SK-N-SH treated with all-trans-retinoic acid at 6 μM for 48 hours (cell line): ENCODE data around the gene CYP2W1.
"Not testable (repeated sequence)": the region's sequence is repeated elsewhere in the genome, so short reads cannot be mapped to it uniquely, and the experiment has no call there.

Source experiments
- ATAC-seq: fragments of 200-7000 bp; cut with Tn5 transposase; 3 replicates; pipeline ENCODE4 v1.9.1; 2020; ENCODE audit warnings: mild to moderate bottlenecking, moderate library complexity
- ARNTL ChIP-seq: fragments of 450-650 bp; formaldehyde crosslinking; IDR thresholded peaks from 2 replicates; pipeline ENCODE4 v1.5.0; 2020; ENCODE audit warnings: low read depth, mild to moderate bottlenecking, moderate library complexity, borderline replicate concordance
- BACH2 ChIP-seq: fragments of 250-450 bp; sonication (Bioruptor Pico); IDR thresholded peaks from 2 replicates; pipeline ENCODE4 v1.9.0; 2021; ENCODE audit warnings: mild to moderate bottlenecking, borderline replicate concordance
- CSDC2 ChIP-seq: fragments of 250-450 bp; sonication (Bioruptor Pico); IDR thresholded peaks from 2 replicates; pipeline ENCODE4 v1.5.0; 2020; ENCODE audit warnings: mild to moderate bottlenecking, moderate library complexity
- ESRRG ChIP-seq: fragments of 250-450 bp; sonication (Bioruptor Pico); IDR thresholded peaks from 2 replicates; pipeline ENCODE4 v1.6.1; 2021; ENCODE audit warnings: mild to moderate bottlenecking
- GLIS3 ChIP-seq: fragments of 250-450 bp; sonication (Bioruptor Pico); IDR thresholded peaks from 2 replicates; pipeline ENCODE4 v1.5.0; 2020; ENCODE audit warnings: mild to moderate bottlenecking, moderate library complexity
- ISL1 ChIP-seq: fragments of 250-450 bp; sonication (Bioruptor Pico); IDR thresholded peaks from 2 replicates; pipeline ENCODE4 v2.1.2; 2022; ENCODE audit warnings: mild to moderate bottlenecking, moderate library complexity
- OSR1 ChIP-seq: fragments of 250-450 bp; sonication (Bioruptor Pico); IDR thresholded peaks from 2 replicates; pipeline ENCODE4 v1.8.0; 2022; ENCODE audit warnings: moderate library complexity, mild to moderate bottlenecking, inconsistent platforms
- SNAI2 ChIP-seq: fragments of 250-450 bp; sonication (Bioruptor Pico); IDR thresholded peaks from 2 replicates; pipeline ENCODE4 v1.5.0; 2020; ENCODE audit warnings: mild to moderate bottlenecking, moderate library complexity
- TOX ChIP-seq: fragments of 250-450 bp; sonication (Bioruptor Pico); IDR thresholded peaks from 2 replicates; pipeline ENCODE4 v1.8.0; 2021; ENCODE audit warnings: mild to moderate bottlenecking, moderate library complexity, borderline replicate concordance
- ZC3H10 ChIP-seq: fragments of 250-450 bp; sonication (Bioruptor Pico); IDR thresholded peaks from 2 replicates; pipeline ENCODE4 v1.5.1; 2021; ENCODE audit warnings: mild to moderate bottlenecking, moderate library complexity
- ZNF70 ChIP-seq: fragments of 450-650 bp; formaldehyde crosslinking; IDR thresholded peaks from 2 replicates; pipeline ENCODE4 v1.5.0; 2020; ENCODE audit warnings: mild to moderate bottlenecking, moderate library complexity
- ZNF8 ChIP-seq: fragments of 450-650 bp; formaldehyde crosslinking; IDR thresholded peaks from 2 replicates; pipeline ENCODE4 v1.5.0; 2020; ENCODE audit warnings: mild to moderate bottlenecking, moderate library complexity
- TF ChIP-seq, protein P1 (sequence below): fragments of 250-450 bp; sonication (Bioruptor Pico); IDR thresholded peaks from 2 replicates; pipeline ENCODE4 v1.5.0; 2020; ENCODE audit warnings: mild to moderate bottlenecking, moderate library complexity
- TF ChIP-seq, protein P2 (sequence below): fragments of 250-450 bp; sonication (Bioruptor Pico); IDR thresholded peaks from 2 replicates; pipeline ENCODE4 v1.5.1; 2021; ENCODE audit warnings: mild to moderate bottlenecking, moderate library complexity
- TF ChIP-seq, protein P3 (sequence below): fragments of 250-450 bp; sonication (Bioruptor Pico); IDR thresholded peaks from 2 replicates; pipeline ENCODE4 v1.8.0; 2020; ENCODE audit warnings: mild to moderate bottlenecking, moderate library complexity, borderline replicate concordance
- TF ChIP-seq, protein P4 (sequence below): fragments of 250-450 bp; sonication (Bioruptor Pico); IDR thresholded peaks from 2 replicates; pipeline ENCODE4 v1.5.1; 2020; ENCODE audit warnings: low read depth, mild to moderate bottlenecking, moderate library complexity
- TF ChIP-seq, protein P5 (sequence below): fragments of 250-450 bp; sonication (Bioruptor Pico); IDR thresholded peaks from 2 replicates; pipeline ENCODE4 v1.8.0; 2021; ENCODE audit warnings: low read depth, mild to moderate bottlenecking, moderate library complexity, borderline replicate concordance

Gene CYP2W1

DNA sequence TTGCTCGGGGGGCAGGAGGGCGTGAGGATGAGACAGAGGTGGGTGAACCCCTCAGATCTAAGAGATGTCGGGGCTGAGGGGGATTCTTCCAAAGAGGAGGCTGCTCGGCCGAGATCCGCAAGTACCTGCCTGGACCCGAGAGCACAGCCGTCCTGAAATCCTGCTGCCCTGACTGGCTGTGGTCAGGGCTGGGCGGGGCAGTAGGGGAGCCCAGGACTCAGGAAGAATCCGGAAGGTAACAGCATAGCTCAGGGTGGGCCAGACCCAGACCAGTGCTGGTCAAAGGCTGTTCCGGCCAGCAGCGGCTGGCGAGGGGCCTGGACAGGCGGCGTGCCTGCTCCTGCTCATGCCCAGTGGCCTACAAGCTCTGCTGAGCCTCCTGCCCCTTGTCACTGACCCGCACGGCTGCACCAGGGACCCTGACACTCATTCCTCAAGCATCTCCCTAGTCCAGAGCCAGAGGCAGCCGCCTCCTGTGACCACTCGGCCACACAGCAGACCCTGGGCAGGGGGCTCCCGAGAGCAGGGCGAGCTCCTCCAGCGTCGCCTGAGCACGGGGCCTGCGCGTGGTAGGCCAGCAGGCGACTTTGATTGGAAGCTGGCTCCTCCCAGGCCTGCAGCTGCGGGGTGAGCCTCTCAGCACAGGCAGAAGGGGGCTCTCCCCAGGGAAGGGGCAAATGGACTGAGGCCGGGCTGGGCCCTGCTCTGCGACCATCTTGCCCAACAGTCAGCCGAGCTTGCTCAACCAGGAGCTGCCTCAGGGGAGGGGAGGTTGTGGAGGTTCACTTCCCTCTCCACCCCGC lies 25.4 kb upstream of the CYP2W1 start:
- TF ChIP-seq, protein P1, sequence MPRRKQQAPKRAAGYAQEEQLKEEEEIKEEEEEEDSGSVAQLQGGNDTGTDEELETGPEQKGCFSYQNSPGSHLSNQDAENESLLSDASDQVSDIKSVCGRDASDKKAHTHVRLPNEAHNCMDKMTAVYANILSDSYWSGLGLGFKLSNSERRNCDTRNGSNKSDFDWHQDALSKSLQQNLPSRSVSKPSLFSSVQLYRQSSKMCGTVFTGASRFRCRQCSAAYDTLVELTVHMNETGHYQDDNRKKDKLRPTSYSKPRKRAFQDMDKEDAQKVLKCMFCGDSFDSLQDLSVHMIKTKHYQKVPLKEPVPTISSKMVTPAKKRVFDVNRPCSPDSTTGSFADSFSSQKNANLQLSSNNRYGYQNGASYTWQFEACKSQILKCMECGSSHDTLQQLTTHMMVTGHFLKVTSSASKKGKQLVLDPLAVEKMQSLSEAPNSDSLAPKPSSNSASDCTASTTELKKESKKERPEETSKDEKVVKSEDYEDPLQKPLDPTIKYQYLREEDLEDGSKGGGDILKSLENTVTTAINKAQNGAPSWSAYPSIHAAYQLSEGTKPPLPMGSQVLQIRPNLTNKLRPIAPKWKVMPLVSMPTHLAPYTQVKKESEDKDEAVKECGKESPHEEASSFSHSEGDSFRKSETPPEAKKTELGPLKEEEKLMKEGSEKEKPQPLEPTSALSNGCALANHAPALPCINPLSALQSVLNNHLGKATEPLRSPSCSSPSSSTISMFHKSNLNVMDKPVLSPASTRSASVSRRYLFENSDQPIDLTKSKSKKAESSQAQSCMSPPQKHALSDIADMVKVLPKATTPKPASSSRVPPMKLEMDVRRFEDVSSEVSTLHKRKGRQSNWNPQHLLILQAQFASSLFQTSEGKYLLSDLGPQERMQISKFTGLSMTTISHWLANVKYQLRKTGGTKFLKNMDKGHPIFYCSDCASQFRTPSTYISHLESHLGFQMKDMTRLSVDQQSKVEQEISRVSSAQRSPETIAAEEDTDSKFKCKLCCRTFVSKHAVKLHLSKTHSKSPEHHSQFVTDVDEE (CRISPR knock-in tag), result no peak
- no peak for TF ChIP-seq CSDC2
- no peak for TF ChIP-seq ISL1 (CRISPR knock-in tag)
- no peak for TF ChIP-seq ZC3H10 (CRISPR knock-in tag)
- TF ChIP-seq ESRRG (CRISPR knock-in tag), result no peak
- TF ChIP-seq SNAI2 (CRISPR knock-in tag), result no peak
- ATAC-seq, result no peak

DNA sequence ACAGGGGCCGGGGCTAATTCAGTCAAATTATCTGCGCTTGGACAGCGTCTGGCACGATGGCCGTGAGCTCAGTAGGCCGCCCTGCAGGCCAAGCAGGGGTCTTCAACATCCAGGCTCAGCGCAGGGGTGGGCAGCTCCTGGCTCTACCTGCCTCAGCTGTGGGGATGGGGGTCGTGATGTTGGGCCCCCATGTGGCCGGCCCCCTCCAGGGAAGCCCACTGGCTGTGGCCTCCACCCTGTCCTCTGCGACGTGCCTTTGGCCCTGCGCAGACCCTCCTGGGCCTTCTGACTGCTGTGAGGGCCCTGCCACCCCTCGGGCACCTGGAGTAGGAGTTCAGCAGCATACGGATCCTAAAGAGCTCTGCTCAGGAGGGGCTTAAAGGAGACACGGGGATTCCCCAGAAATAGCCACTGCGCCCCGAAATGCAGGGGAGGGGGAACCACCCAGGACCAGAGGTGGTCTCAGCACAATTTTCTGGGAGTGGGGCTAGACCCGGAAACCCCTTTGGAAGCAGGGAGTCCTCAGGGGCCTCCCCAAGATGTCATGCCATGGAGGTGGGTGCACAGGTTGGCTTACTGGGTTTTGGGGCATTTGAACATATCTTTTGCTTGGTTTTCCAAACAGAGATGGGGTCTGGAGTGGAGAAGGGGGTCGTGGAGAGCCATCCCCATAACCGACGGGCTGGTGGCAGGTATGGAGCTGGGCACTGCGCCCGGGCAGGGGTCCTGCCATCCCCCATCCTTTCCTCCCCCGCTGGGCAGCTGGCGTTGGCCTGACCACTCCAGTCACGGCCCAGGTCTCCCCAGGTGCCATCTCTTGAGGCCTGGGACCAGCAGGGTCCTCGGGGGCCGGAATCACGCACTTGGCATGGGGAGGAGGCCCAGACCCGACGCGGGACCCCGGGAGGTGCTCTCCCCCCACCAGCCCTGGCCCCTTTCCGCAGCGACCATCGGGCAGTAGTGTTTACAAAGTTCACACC lies 24.5 kb upstream of the CYP2W1 start:
- TF ChIP-seq ZNF70 (no peak), BACH2 (no peak), ZNF8 (CRISPR knock-in tag) (no peak), ESRRG (CRISPR knock-in tag) (no peak), GLIS3 (CRISPR knock-in tag) (no peak), SNAI2 (CRISPR knock-in tag) (no peak), ISL1 (CRISPR knock-in tag) (no peak), ARNTL (no peak)
- TF ChIP-seq, protein P2, sequence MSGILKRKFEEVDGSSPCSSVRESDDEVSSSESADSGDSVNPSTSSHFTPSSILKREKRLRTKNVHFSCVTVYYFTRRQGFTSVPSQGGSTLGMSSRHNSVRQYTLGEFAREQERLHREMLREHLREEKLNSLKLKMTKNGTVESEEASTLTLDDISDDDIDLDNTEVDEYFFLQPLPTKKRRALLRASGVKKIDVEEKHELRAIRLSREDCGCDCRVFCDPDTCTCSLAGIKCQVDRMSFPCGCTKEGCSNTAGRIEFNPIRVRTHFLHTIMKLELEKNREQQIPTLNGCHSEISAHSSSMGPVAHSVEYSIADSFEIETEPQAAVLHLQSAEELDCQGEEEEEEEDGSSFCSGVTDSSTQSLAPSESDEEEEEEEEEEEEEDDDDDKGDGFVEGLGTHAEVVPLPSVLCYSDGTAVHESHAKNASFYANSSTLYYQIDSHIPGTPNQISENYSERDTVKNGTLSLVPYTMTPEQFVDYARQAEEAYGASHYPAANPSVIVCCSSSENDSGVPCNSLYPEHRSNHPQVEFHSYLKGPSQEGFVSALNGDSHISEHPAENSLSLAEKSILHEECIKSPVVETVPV (CRISPR knock-in tag), result no peak
- TF ChIP-seq, protein P3, sequence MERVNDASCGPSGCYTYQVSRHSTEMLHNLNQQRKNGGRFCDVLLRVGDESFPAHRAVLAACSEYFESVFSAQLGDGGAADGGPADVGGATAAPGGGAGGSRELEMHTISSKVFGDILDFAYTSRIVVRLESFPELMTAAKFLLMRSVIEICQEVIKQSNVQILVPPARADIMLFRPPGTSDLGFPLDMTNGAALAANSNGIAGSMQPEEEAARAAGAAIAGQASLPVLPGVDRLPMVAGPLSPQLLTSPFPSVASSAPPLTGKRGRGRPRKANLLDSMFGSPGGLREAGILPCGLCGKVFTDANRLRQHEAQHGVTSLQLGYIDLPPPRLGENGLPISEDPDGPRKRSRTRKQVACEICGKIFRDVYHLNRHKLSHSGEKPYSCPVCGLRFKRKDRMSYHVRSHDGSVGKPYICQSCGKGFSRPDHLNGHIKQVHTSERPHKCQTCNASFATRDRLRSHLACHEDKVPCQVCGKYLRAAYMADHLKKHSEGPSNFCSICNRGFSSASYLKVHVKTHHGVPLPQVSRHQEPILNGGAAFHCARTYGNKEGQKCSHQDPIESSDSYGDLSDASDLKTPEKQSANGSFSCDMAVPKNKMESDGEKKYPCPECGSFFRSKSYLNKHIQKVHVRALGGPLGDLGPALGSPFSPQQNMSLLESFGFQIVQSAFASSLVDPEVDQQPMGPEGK (CRISPR knock-in tag), result no peak

DNA sequence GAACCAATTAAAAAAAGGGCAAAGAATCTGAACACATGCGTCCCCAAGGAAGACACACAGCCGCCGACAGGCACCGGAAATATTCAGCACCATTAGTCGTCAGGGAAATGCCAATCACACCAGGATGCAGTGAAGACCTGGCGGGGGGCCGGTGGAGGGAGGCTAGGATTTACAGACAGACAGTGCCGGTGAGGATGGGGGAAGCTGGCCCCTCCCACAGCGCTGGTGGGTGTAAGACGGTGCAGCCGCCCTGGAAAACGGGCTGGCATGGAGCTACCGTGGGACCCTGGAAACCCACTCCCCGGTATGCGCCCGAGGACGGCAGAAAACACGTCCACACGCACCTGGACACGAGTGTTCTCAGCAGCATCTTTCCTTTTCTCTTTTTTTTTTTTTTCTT lies 23.7 kb upstream of the CYP2W1 start:
- no peak for TF ChIP-seq CSDC2
- TF ChIP-seq, protein P4, sequence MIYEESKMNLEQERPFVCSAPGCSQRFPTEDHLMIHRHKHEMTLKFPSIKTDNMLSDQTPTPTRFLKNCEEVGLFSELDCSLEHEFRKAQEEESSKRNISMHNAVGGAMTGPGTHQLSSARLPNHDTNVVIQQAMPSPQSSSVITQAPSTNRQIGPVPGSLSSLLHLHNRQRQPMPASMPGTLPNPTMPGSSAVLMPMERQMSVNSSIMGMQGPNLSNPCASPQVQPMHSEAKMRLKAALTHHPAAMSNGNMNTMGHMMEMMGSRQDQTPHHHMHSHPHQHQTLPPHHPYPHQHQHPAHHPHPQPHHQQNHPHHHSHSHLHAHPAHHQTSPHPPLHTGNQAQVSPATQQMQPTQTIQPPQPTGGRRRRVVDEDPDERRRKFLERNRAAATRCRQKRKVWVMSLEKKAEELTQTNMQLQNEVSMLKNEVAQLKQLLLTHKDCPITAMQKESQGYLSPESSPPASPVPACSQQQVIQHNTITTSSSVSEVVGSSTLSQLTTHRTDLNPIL (CRISPR knock-in tag), result no peak
- no peak for ATAC-seq

More for the DNA sequence above, 24.5 kb upstream of the CYP2W1 start:
- ATAC-seq, result no peak

DNA sequence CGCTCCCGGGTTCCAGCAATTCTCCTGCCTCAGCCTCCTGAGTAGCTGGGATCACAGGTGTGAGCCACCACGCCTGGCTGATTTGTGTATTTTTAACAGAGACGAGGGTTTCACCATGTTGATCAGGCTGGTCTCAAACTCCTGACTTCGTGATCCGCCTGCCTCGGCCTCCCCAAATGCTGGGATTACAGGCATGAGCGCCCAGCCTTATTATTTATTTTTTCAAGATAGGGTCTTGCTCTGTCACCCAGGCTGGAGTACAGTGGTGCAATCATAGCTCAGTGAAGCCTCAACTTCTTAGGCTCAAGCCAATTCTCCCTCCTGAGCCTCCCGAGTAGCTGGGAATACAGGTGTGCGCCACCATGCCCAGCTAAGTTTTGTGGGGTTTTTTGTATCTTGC lies 23.2 kb upstream of the CYP2W1 start:
- not testable (repeated sequence) for ATAC-seq

DNA sequence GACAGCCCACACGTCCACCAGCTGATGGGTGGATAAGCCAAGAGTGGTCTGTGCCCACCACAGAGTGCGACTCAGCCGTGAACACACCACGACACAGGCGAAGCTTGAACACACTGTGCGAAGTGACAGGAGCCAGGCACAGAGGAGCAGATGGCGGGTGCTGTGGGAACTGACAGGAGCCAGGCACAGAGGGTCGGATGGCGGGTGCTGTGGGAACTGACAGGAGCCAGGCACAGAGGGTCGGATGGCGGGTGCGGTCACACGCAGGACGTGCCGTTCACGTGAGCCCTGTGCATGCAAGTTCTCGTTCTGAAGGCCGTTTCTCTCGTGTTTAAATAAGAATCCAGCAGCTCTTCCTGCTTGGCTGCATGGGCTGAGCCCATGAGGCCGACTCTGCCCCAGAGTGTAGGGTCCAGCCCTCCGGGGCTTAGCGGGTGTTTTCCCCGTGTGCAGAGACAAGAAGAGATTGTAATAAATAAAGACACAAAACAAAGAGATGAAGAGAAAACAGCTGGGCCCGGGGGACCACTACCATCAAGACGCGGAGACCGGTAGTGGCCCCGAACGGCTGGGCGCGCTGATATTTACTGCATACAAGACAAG lies 22.6 kb upstream of the CYP2W1 start:
- ATAC-seq, result no peak
- TF ChIP-seq ARNTL (no peak), ZC3H10 (CRISPR knock-in tag) (no peak), OSR1 (no peak), TOX (CRISPR knock-in tag) (no peak), ZNF70 (no peak), CSDC2 (no peak)
- TF ChIP-seq, protein P5, sequence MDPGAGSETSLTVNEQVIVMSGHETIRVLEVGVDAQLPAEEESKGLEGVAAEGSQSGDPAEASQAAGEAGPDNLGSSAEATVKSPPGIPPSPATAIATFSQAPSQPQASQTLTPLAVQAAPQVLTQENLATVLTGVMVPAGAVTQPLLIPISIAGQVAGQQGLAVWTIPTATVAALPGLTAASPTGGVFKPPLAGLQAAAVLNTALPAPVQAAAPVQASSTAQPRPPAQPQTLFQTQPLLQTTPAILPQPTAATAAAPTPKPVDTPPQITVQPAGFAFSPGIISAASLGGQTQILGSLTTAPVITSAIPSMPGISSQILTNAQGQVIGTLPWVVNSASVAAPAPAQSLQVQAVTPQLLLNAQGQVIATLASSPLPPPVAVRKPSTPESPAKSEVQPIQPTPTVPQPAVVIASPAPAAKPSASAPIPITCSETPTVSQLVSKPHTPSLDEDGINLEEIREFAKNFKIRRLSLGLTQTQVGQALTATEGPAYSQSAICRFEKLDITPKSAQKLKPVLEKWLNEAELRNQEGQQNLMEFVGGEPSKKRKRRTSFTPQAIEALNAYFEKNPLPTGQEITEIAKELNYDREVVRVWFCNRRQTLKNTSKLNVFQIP (CRISPR knock-in tag), result no peak
- TF ChIP-seq, protein P1 (CRISPR knock-in tag), result no peak
